ENCODE results near the gene TRIM73.
"Not testable (repeated sequence)": the region's sequence is repeated elsewhere in the genome, so short reads cannot be mapped to it uniquely, and the experiment has no call there.

GRCh38 chr7:75423481-75423880, 28.1 kb downstream of the TRIM73 start:
- TF ChIP-seq CTCF, POLR2A (IDR thresholded peaks at IDR 0.05): not testable (repeated sequence)
